HG03064 (cell line): ENCODE measurements around the gene CCDC197.

Experiments
- ATAC-seq: cut with Tn5 transposase; IDR thresholded peaks from one replicate; pipeline ENCODE4 v1.9.1; 2021; ENCODE audit warnings: low read depth; ENCODE audit not compliant: unreplicated experiment

CCDC197 gene

GRCh38 chr14:93997082-93997481, at the start of gene CCDC197:
Gene CCDC197 (plus strand): TSS chr14:93997301. CDS start chr14:93998132, 831 bp downstream.
- no peak for ATAC-seq

DNA sequence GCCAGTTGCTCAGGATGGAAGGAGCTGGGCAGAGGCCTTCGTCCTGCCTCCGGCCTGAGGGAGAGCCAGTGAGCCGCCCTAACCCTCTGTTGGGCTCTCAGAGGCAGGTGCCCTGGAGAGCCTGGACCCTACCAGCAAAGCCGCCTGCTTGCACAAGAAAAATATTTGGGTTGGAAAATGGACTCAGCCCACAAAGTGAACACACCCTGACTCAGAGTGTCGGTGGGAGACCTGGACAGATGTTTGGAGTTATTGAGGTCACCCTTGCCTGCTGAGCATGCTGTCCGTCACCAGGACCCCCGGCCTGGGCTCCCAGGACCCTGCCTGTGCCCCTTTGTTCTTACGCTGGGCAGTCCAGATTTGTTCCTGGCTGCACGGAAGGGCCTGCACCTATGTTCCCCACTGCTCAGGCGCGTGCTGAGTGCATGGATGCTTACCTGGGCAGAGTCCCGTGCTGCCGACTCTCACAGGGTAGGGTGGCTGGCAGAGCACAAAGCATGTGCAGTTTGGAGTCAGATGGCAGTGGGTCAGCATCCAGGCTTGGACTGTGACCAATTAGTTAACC, 47.5 kb upstream of the CCDC197 start:
- ATAC-seq = no peak

DNA sequence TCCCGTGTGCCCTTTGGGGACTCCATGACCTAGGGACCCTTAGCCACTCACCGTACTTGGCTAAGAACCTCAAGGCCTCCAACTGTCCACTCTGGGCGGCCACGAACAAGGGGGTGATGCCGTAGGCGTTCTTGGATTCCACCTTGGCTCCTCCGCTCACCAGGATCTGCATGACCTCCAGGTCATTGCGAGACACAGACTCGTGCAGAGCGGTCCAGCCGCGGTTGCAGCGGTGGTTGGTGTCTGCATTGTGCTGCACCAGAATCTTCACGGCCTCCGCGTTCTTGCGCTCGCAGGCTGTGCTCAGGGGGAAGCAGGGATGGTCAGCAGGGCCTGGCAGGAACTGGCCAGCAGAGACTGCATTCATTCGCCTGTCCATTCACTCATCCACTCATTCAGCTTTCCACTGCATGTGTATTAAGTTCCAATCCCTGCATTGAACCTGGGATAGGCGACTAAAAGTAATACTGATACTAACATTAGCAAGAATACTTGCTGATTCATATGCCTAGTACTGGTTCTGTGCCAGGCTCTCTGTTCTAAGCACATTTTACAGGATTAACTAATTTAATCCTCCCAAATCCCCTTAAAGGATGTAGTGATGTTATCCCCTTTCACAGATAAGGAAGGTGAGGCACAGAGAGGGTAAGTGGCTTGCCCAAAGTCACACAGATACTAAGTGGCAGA, 46.0 kb upstream of the CCDC197 start:
- no peak for ATAC-seq

GRCh38 chr14:93951635-93952540, 45.2 kb upstream of the CCDC197 start:
- no peak for ATAC-seq

GRCh38 chr14:93952829-93953228, 44.3 kb upstream of the CCDC197 start:
- ATAC-seq = no peak

GRCh38 chr14:93953263-93953662, 43.8 kb upstream of the CCDC197 start:
- ATAC-seq = no peak

GRCh38 chr14:93953739-93954515, 43.2 kb upstream of the CCDC197 start:
- ATAC-seq = no peak

DNA sequence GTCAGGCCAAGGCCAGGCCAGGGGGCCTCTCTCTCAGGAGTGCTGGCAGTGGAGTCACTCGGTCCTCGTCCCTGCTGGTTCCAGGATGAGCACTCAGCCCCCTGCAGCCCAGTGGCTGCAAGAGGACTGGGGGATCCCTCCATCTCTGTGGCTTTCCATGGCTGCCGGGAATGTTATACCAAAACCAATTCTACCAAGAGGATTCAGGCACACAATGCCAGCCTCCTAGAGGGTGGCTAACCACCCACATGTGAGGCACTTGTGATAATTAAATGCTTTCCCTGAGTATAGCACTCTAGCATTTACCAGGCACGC, 42.6 kb upstream of the CCDC197 start:
- no peak for ATAC-seq

- no peak for ATAC-seq
Measured at GRCh38 chr14:93954900-93955849, 41.9 kb upstream of the CCDC197 start.

DNA sequence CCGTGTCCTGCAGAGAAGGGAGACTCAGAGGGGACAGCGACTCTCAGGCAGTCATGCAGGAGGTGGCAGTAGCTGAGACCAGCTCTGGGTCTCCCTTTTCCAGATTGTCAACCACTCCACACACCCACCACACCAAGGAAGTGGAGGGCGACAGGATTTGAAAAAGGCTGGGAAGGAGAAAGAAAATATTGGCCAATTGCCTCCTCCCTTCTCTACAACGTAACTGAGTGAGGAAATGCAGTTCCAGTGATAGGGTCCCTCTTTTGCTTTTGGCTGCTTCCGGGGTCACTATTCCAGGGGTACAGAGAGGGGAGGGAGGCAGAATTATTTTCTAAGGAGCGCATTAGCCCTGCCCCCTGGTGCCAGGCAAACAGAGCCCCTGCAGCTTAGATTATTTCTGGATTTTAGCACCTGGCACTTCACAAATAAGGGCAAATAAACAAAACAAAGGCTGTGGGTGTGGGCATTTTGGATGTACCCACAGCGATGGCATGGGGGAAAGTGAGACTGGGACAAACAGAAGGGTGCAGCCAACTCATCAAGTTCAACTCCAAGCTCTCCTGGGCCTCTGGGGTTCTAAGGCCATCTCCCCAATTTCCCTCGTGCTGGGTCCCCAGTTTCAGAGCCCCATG, 41.1 kb upstream of the CCDC197 start:
- ATAC-seq = no peak

- ATAC-seq = no peak
Measured at GRCh38 chr14:93956514-93957332, 40.4 kb upstream of the CCDC197 start.

GRCh38 chr14:93957333-93957710, 39.8 kb upstream of the CCDC197 start:
- no peak for ATAC-seq

GRCh38 chr14:93957751-93958566, 39.1 kb upstream of the CCDC197 start:
- ATAC-seq = no peak

GRCh38 chr14:93958567-93959238, 38.4 kb upstream of the CCDC197 start:
- no peak for ATAC-seq

DNA sequence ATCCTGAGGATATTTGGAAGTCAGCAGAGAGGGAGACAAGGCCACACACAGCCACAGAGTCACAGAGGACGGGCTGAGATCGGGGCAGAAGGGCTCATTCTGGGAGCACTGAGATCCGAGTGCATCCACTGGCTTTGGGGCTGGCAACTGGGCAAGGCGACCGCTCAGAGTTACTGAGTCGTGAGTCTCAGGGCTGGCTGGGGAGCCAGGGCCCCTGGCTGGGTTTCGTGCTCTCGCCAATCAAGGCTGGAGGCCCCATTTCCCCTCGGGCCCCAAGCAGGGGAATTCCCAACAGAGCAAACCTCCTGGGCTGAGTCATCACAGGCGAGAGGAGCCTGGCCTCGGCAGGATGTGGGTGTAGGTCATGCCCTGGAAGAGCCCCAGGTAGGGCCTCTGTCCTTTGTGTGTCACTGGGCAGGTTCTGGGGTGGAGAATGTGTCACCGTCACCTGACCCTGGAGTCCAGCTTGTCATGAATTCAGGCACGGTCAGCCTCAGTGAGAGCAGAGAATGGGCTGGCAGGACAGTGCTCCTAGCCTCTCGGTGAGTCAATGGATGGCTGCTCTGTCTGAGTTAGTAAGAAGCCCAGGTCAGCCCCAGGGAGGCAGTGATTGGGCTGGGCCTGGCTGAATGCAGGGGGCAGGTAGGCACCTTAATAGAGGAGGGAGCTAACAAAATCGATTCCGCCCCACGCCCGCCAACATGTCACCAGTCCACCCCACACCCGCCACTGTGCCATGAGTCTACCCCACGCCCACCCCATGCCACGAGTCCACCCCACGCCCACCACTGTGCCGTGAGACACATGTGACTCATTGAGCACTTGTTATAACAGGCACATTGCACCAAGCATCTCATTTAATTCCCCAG, 37.6 kb upstream of the CCDC197 start:
- ATAC-seq = peak; percentile 64

DNA sequence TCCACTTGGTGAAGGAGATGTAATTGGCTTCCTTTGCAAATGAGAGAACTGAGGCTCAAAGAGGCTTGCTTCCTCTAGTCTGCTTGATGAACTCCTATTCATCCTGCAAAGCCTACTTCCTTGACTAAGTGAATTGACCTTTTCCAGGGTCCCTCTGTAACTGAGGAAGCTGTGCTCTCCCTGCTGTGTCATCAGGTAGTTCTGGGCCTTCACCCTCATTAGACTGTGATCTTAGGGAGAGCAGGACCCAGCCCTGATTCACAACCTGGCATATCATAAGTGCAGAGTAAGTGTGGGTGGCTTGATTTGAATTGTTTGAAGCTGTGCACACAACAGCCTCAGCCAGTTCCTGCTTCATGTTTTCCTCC, 37.0 kb upstream of the CCDC197 start:
- ATAC-seq = no peak
